GM23248 (cell line): Measurements from ENCODE around the gene FRYL. TPM values are rescaled to one million over a fixed set of nuclear protein-coding genes. Genes with fewer than 3 reads are reported as not detected.

ENCODE experiments used
- DNase-seq: peaks from one replicate; pipeline ENCODE4 v3.0.0-alpha.2; 2015
- H2AFZ ChIP-seq: fragments of 200-600 bp; sonication (generic); 2 replicates; pipeline ENCODE4 v1.6.1; 2016; ENCODE audit warnings: antibody characterized with exemption
- H3F3A ChIP-seq: fragments of 200-600 bp; sonication (generic); 2 replicates; pipeline ENCODE4 v1.6.1; 2016; ENCODE audit warnings: mild to moderate bottlenecking, antibody characterized with exemption, mixed run types; ENCODE audit not compliant: insufficient read depth
- H3K27ac ChIP-seq: fragments of 200-600 bp; sonication (generic); 2 replicates; pipeline ENCODE4 v1.5.1; 2016; ENCODE audit warnings: mild to moderate bottlenecking
- H3K27me3 ChIP-seq: fragments of 200-600 bp; sonication (generic); replicated peaks from 2 replicates; pipeline ENCODE4 v1.6.1; 2016; ENCODE audit warnings: mild to moderate bottlenecking; ENCODE audit not compliant: insufficient read depth
- H3K36me3 ChIP-seq: fragments of 200-600 bp; sonication (generic); 2 replicates; pipeline ENCODE4 v1.6.1; 2016; ENCODE audit warnings: low read depth, mild to moderate bottlenecking
- H3K4me1 ChIP-seq: fragments of 200-600 bp; sonication (generic); 2 replicates; pipeline ENCODE4 v1.6.1; 2016; ENCODE audit warnings: mild to moderate bottlenecking; ENCODE audit not compliant: insufficient read depth
- H3K4me2 ChIP-seq: fragments of 200-600 bp; sonication (generic); one replicate; pipeline ENCODE4 v1.6.1; 2016; ENCODE audit warnings: mild to moderate bottlenecking; ENCODE audit not compliant: unreplicated experiment
- H3K4me3 ChIP-seq: fragments of 200-600 bp; sonication (generic); 2 replicates; pipeline ENCODE4 v1.5.1; 2016; ENCODE audit warnings: mild to moderate bottlenecking
- H3K79me2 ChIP-seq: fragments of 200-600 bp; sonication (generic); 2 replicates; pipeline ENCODE4 v1.6.1; 2016; ENCODE audit warnings: mild to moderate bottlenecking; ENCODE audit not compliant: insufficient read depth
- H3K9ac ChIP-seq: fragments of 200-600 bp; sonication (generic); 2 replicates; pipeline ENCODE4 v1.6.1; 2016; ENCODE audit warnings: mild to moderate bottlenecking
- H3K9me2 ChIP-seq: fragments of 200-600 bp; sonication (generic); 2 replicates; pipeline ENCODE4 v1.6.1; 2016; ENCODE audit warnings: mixed run types, mild to moderate bottlenecking, moderate library complexity; ENCODE audit not compliant: insufficient read depth
- H3K9me3 ChIP-seq: fragments of 200-600 bp; sonication (generic); one replicate; pipeline ENCODE4 v1.6.1; 2017; ENCODE audit warnings: low read depth
- H4K20me1 ChIP-seq: fragments of 200-600 bp; sonication (generic); 2 replicates; pipeline ENCODE4 v1.6.0; 2016; ENCODE audit not compliant: insufficient read depth
- EZH2 ChIP-seq: fragments of 200-600 bp; sonication (generic); IDR thresholded peaks from 2 replicates; pipeline ENCODE4 v1.6.1; 2018; ENCODE audit warnings: antibody characterized with exemption, mild to moderate bottlenecking; ENCODE audit not compliant: insufficient read depth, poor library complexity, severe bottlenecking
- EZH2phosphoT487 ChIP-seq: fragments of 200-600 bp; sonication (generic); IDR thresholded peaks from 2 replicates; pipeline ENCODE4 v1.6.1; 2018; ENCODE audit warnings: antibody characterized with exemption, moderate library complexity, mild to moderate bottlenecking, low read depth; ENCODE audit not compliant: insufficient read depth
- WGBS, 2 experiments: methylation state at CpG; one replicate each; pipeline ENCODE4 v1.1.6; 2015 to 2017; ENCODE audit warnings: low lambda C conversion rate in 2 of 2, low coverage in 1 of 2; ENCODE audit errors: missing lambda C conversion rate in 2 of 2; 5-methylcytosine and 5-hydroxymethylcytosine counted together
- in situ Hi-C: fragments of 300-500 bp; cut with MboI; formaldehyde crosslinking; loops from 2 replicates; pipeline ENCODE4 v1.15.0; 2020
- polyA plus RNA-seq: library from polyadenylated mRNA; unstranded; fragments of >200 nt; fragmentation: Nextera tagmentation; extraction: Ambion mirVana; gene quantifications from 2 replicates; pipeline ENCODE4 v1.2.1, GENCODE V29; 2016
- small RNA-seq: library from RNA; depleted of rRNA; stranded (forward); fragments of <200 nt; gene quantifications from one replicate; pipeline ENCODE3, GENCODE V24; 2014; ENCODE audit warnings: low read depth, low replicate concordance
- total RNA-seq: library from RNA; depleted of rRNA; stranded (reverse); fragments of >200 nt; shearing (Covaris generic); gene quantifications from 2 replicates; pipeline ENCODE4 v1.2.3, GENCODE V29; 2014; rRNA removed

The FRYL gene
- total and polyA plus RNA-seq, 2 experiments from 2014 or later, result 16.6 to 28.4 TPM

- WGBS, 2 experiments, result 69 to 78% methylated on average over 3 of the region's 3 CpGs
- no peaks in the 10 kb centered on the region for H3K9me2 ChIP-seq
These were observed 329.3 kb downstream of the FRYL start for GRCh38 chr4:48450740-48451139.

GRCh38 chr4:48449151-48449550 is 330.9 kb downstream of the FRYL start:
- no peak overlapping the region for H3K4me2 ChIP-seq
- no peaks in the 10 kb centered on the region for H3F3A ChIP-seq
- H2AFZ ChIP-seq, result no peak overlapping the region
- H3K9me2 ChIP-seq, result no peaks in the 10 kb centered on the region
- WGBS, 2 experiments, result 86 to 88% methylated on average over 10 of the region's 10 CpGs
- H3K9ac ChIP-seq, result no peak overlapping the region
- in situ Hi-C loops, result no loop called here
- no peaks in the 10 kb centered on the region for H3K4me1 ChIP-seq
- no peak overlapping the region for H3K4me3 ChIP-seq
- no peak overlapping the region for H3K27ac ChIP-seq
- no peak for TF ChIP-seq EZH2
- no peak for TF ChIP-seq EZH2phosphoT487
- H3K27me3 ChIP-seq, result no peaks in the 10 kb centered on the region
- no peak for DNase-seq
- no peaks in the 10 kb centered on the region for H4K20me1 ChIP-seq
- no peaks in the 10 kb centered on the region for H3K79me2 ChIP-seq
- no peaks in the 10 kb centered on the region for H3K36me3 ChIP-seq
- no peaks in the 10 kb centered on the region for H3K9me3 ChIP-seq

More at GRCh38 chr4:48450740-48451139, 329.3 kb downstream of the FRYL start:
- Histone ChIP-seq H3K27me3 (no peaks in the 10 kb centered on the region), H3K27ac (no peak overlapping the region), H3K36me3 (no peaks in the 10 kb centered on the region), H3F3A (no peaks in the 10 kb centered on the region), H3K9me3 (no peaks in the 10 kb centered on the region), H3K4me2 (no peak overlapping the region), H2AFZ (no peak overlapping the region), H4K20me1 (no peaks in the 10 kb centered on the region), H3K4me3 (no peak overlapping the region), H3K9ac (no peak overlapping the region), H3K4me1 (no peaks in the 10 kb centered on the region), H3K79me2 (no peaks in the 10 kb centered on the region)
- in situ Hi-C loops, result no loop called here
- DNase-seq, result no peak
- TF ChIP-seq EZH2phosphoT487 (no peak), EZH2 (no peak)

Small RNAs within 50 kb of the gene (small RNA-seq; reads per million reads assigned to genes)
- gene RNU5E-3P, result 115 reads per million, percentile 95 among the genes with 10 or more reads in this experiment

Other genes with a start within 250 kb of the FRYL start
- gene OCIAD1, start 50.8 kb upstream of the FRYL start, total RNA-seq, result 88.9 and 147 TPM in 2 replicates
- gene OCIAD1, start 50.8 kb upstream of the FRYL start, polyA plus RNA-seq, result 151 and 157 TPM in 2 replicates
- gene OCIAD2, start 126.5 kb upstream of the FRYL start, total RNA-seq, result 1.1 and 1.7 TPM in 2 replicates
- gene OCIAD2, start 126.5 kb upstream of the FRYL start, polyA plus RNA-seq, result 35.0 TPM in 2 replicates
- not detected in 2 replicates for gene CWH43, start 206.0 kb upstream of the FRYL start, total RNA-seq
- gene CWH43, start 206.0 kb upstream of the FRYL start, polyA plus RNA-seq, result not detected in 2 replicates